Measurements from ENCODE around the gene DEAF1. TPM values are rescaled to one million over a fixed set of nuclear protein-coding genes. Genes with fewer than 3 reads are reported as not detected.

Gene DEAF1
- total RNA-seq, 1 experiment from 2014 or later: 62.2 TPM

- TF ChIP-seq AR (CRISPR knock-in tag; IDR thresholded peaks at IDR 0.05): no peak
- no peak for TF ChIP-seq MXD4 (CRISPR knock-in tag; IDR thresholded peaks at IDR 0.05; ENCODE audit: borderline replicate concordance)
- no peak for TF ChIP-seq E2F4 (CRISPR knock-in tag; IDR thresholded peaks at IDR 0.05; ENCODE audit: borderline replicate concordance, low read depth)
- TF ChIP-seq ZSCAN18 (CRISPR knock-in tag; IDR thresholded peaks at IDR 0.05): no peak
Observed at GRCh38 chr11:643849-644738, 50.9 kb downstream of the DEAF1 start (continued).

GRCh38 chr11:643366-643765, 51.7 kb downstream of the DEAF1 start:
- H3K4me3 Mint-ChIP-seq: no peak overlapping the region
- H3K27me3 Mint-ChIP-seq (ENCODE audit: low read depth): peaks cover 15% of the 10 kb centered on the region
- peaks cover under 1% of the 10 kb centered on the region; the same call in 1 of the 2 replicates for H3K36me3 Mint-ChIP-seq

More at GRCh38 chr11:643366-643765, 51.7 kb downstream of the DEAF1 start:
- ChIA-PET POLR2A (no interaction called here), CTCF (no interaction called here)
- ATAC-seq (no peak), DNase-seq (ENCODE audit: low spot score) (no peak)
- Mint-ChIP-seq H3K27ac (no peak overlapping the region), H3K9me3 (no peaks in the 10 kb centered on the region), H3K4me1 (peaks cover 9% of the 10 kb centered on the region)
- no peak for TF ChIP-seq ZNF317 (CRISPR knock-in tag; IDR thresholded peaks at IDR 0.05; ENCODE audit: borderline replicate concordance, low read depth)
- no peak for TF ChIP-seq GRHL2 (CRISPR knock-in tag; IDR thresholded peaks at IDR 0.05; ENCODE audit: insufficient replicate concordance, severe bottlenecking)
- TF ChIP-seq JAZF1 (CRISPR knock-in tag; IDR thresholded peaks at IDR 0.05): no peak
- TF ChIP-seq ZNF263 (CRISPR knock-in tag; IDR thresholded peaks at IDR 0.05; ENCODE audit: low read depth): no peak
- no peak for TF ChIP-seq ARID4B (CRISPR knock-in tag; IDR thresholded peaks at IDR 0.05; ENCODE audit: borderline replicate concordance)
- no peak for TF ChIP-seq PREB (CRISPR knock-in tag; IDR thresholded peaks at IDR 0.05; ENCODE audit: borderline replicate concordance)
- no peak for TF ChIP-seq SMAD3 (CRISPR knock-in tag; IDR thresholded peaks at IDR 0.05; ENCODE audit: borderline replicate concordance)
- TF ChIP-seq CREB1 (CRISPR knock-in tag; IDR thresholded peaks at IDR 0.05): no peak
- TF ChIP-seq ZNF219 (CRISPR knock-in tag; IDR thresholded peaks at IDR 0.05; ENCODE audit: borderline replicate concordance): no peak
- TF ChIP-seq SOX15 (CRISPR knock-in tag; IDR thresholded peaks at IDR 0.05): no peak
- TF ChIP-seq CREM (CRISPR knock-in tag; IDR thresholded peaks at IDR 0.05): no peak
- no peak for TF ChIP-seq NR2C2 (CRISPR knock-in tag; IDR thresholded peaks at IDR 0.05)
- TF ChIP-seq RELA (CRISPR knock-in tag; IDR thresholded peaks at IDR 0.05; ENCODE audit: borderline replicate concordance): no peak
- no peak for TF ChIP-seq AFF4 (CRISPR knock-in tag; IDR thresholded peaks at IDR 0.05; ENCODE audit: borderline replicate concordance)
- TF ChIP-seq ZNF423 (CRISPR knock-in tag; IDR thresholded peaks at IDR 0.05): no peak

Data from WTC11 (cell line).